K562 (cell line): ENCODE results near the gene PIK3CG. TPM values are rescaled to one million over a fixed set of nuclear protein-coding genes. Genes with fewer than 3 reads are reported as not detected.

ENCODE experiments used
- BDP1 ChIP-seq: IDR thresholded peaks from 3 replicates; pipeline ENCODE4 v1.6.1; 2011; ENCODE audit not compliant: insufficient read length, insufficient read depth
- CTCFL ChIP-seq: IDR thresholded peaks from 2 replicates; pipeline ENCODE4 v1.6.1; 2011; ENCODE audit warnings: borderline replicate concordance, low read depth, mild to moderate bottlenecking, moderate library complexity, low read length; ENCODE audit not compliant: insufficient read depth, poor library complexity, severe bottlenecking
- E2F3 ChIP-seq: fragments of 250-450 bp; sonication (Bioruptor Pico); IDR thresholded peaks from 2 replicates; pipeline ENCODE4 v1.4.0; 2020; ENCODE audit warnings: mild to moderate bottlenecking
- FOXJ3 ChIP-seq: sonication (generic); formaldehyde crosslinking; IDR thresholded peaks from 2 replicates; pipeline ENCODE4 v1.4.0; 2020; ENCODE audit warnings: mild to moderate bottlenecking, missing genetic modification reagents
- FOXK1 ChIP-seq: sonication (generic); formaldehyde crosslinking; IDR thresholded peaks from 2 replicates; pipeline ENCODE4 v1.8.0; 2022; ENCODE audit warnings: missing genetic modification reagents, mild to moderate bottlenecking, borderline replicate concordance
- HDAC8 ChIP-seq: fragments of 450-650 bp; IDR thresholded peaks from 2 replicates; pipeline ENCODE4 v1.6.1; 2016; ENCODE audit warnings: mild to moderate bottlenecking, missing genetic modification characterization, moderate library complexity, missing compliant biosample characterization
- MNT ChIP-seq, 2 experiments: fragments of 450-650 bp; conservative IDR thresholded peaks; 2 replicates each; pipeline ENCODE4 v1.6.1; 2017; ENCODE audit warnings: mild to moderate bottlenecking in 2 of 2, moderate library complexity in 2 of 2
- RERE ChIP-seq: sonication (generic); formaldehyde crosslinking; IDR thresholded peaks from 2 replicates; pipeline ENCODE4 v1.8.0; 2023; ENCODE audit warnings: missing genetic modification reagents, mild to moderate bottlenecking, borderline replicate concordance
- RFX5 ChIP-seq: IDR thresholded peaks from 2 replicates; pipeline ENCODE4 v1.6.1; 2011; ENCODE audit warnings: low read depth, mild to moderate bottlenecking, improper control_type of control experiment, low read length
- XRCC5 ChIP-seq: fragments of 200-400 bp; formaldehyde crosslinking; IDR thresholded peaks from 2 replicates; pipeline ENCODE4 v1.6.1; 2017; ENCODE audit warnings: low read depth, mild to moderate bottlenecking, low read length
- ZBTB11 ChIP-seq, 3 experiments: fragments of 200-800 bp in 1 of 3; fragments of 250-450 bp in 1 of 3; fragments of 450-650 bp in 1 of 3; sonication (Bioruptor Pico) in 1 of 3; sonication (Bioruptor generic) in 1 of 3; formaldehyde crosslinking in 1 of 3; IDR thresholded peaks; 2 replicates each; pipeline versions ENCODE4 v1.6.1 to v1.8.0; 2016 to 2022; ENCODE audit warnings: mild to moderate bottlenecking in 2 of 3, missing genetic modification characterization in 2 of 3, missing compliant biosample characterization in 1 of 3, moderate library complexity in 1 of 3
- ZNF121 ChIP-seq: sonication (generic); formaldehyde crosslinking; conservative IDR thresholded peaks from 2 replicates; pipeline ENCODE4 v1.8.0; 2022; ENCODE audit warnings: missing genetic modification reagents
- ZNF316 ChIP-seq: fragments of 450-650 bp; IDR thresholded peaks from 2 replicates; pipeline ENCODE4 v1.6.1; 2016
- ZNF780A ChIP-seq: fragments of 250-450 bp; sonication (Bioruptor Pico); IDR thresholded peaks from 2 replicates; pipeline ENCODE4 v1.5.0; 2021; ENCODE audit warnings: mild to moderate bottlenecking
- polyA plus RNA-seq, 8 experiments: library from polyadenylated mRNA; depleted of rRNA in 4 of 8; stranded (reverse) in 5 of 8; unstranded in 3 of 8; fragments of >200 nt; fragmentation: Nextera tagmentation in 2 of 8; fragmentation: Illumina TruSeq in 1 of 8; extraction: Ambion mirVana in 2 of 8; extraction: Trizol in 1 of 8; gene quantifications; 2 replicates each; pipeline versions ENCODE4 v1.2.1 to v1.2.3, GENCODE V29; 2011 to 2014; ENCODE audit warnings: inconsistent platforms in 1 of 8, missing spikeins in 1 of 8
- total RNA-seq, 7 experiments: library from RNA; depleted of rRNA in 6 of 7; stranded (reverse); fragments of >200 nt in 6 of 7; fragmentation: Illumina TruSeq in 2 of 7; extraction: Trizol in 2 of 7; gene quantifications; 2 replicates each; pipeline versions ENCODE4 v1.2.1 to v1.2.3, GENCODE V29; 2011 to 2021; ENCODE audit warnings: low replicate concordance in 1 of 7

Gene PIK3CG
- total and polyA plus RNA-seq, 9 of the 15 experiments (the other 6 are each of a cell fraction or from before 2014, with no cell fraction given): 5.3 to 42.5 (median 29.0) TPM

- TF ChIP-seq RERE (CRISPR knock-in tag): no peak
- no peak for TF ChIP-seq E2F3 (CRISPR knock-in tag)
- TF ChIP-seq CTCFL: no peak
- TF ChIP-seq ZNF780A (CRISPR knock-in tag): no peak
- no peak for TF ChIP-seq FOXJ3 (CRISPR knock-in tag)
- TF ChIP-seq FOXK1 (CRISPR knock-in tag): no peak
- TF ChIP-seq HDAC8: no peak
- no peak for TF ChIP-seq XRCC5
- TF ChIP-seq BDP1: no peak
- no peak for TF ChIP-seq ZNF121 (CRISPR knock-in tag)
- no peak for TF ChIP-seq ZBTB11 (CRISPR knock-in tag; IDR thresholded peaks at IDR 0.05)
- TF ChIP-seq MNT (conservative IDR thresholded peaks at IDR 0.05): no peak
- no peak for TF ChIP-seq RFX5
- TF ChIP-seq ZNF316: peak; percentile 31; the same call in 1 of the 2 replicates
Measured at GRCh38 chr7:106862317-106863089, 2.6 kb upstream of the PIK3CG start (continued).
